HCT116 (cell line): ENCODE results near the gene LIMS2.

Experiments
- ATF3 ChIP-seq: IDR thresholded peaks from 2 replicates; pipeline ENCODE4 v1.6.1; 2012
- CTCF ChIP-seq, 3 experiments: fragments of 200-600 bp in 1 of 3; sonication (generic) in 1 of 3; IDR thresholded peaks in 2 of 3; conservative IDR thresholded peaks in 1 of 3; 2 replicates each; pipeline ENCODE4 v1.5.1; 2012 to 2017; ENCODE audit warnings: low read depth in 2 of 3, low read length in 2 of 3, antibody characterized with exemption in 1 of 3, borderline replicate concordance in 1 of 3, control low read depth in 1 of 3, mild to moderate bottlenecking in 1 of 3, mixed read lengths in 1 of 3, mixed run types in 1 of 3, moderate library complexity in 1 of 3; ENCODE audit not compliant: insufficient read depth in 1 of 3
- EZH2 ChIP-seq: fragments of 200-600 bp; sonication (generic); IDR thresholded peaks from 2 replicates; pipeline ENCODE4 v1.6.1; 2017; ENCODE audit warnings: antibody characterized with exemption, mixed run types
- MAX ChIP-seq: IDR thresholded peaks from 2 replicates; pipeline ENCODE4 v1.6.1; 2012
- POLR2A ChIP-seq: IDR thresholded peaks from 2 replicates; pipeline ENCODE4 v1.7.0; 2011; ENCODE audit warnings: borderline replicate concordance; ENCODE audit not compliant: insufficient read depth, insufficient read length; ENCODE audit errors: extremely low read depth
- REST ChIP-seq: IDR thresholded peaks from 2 replicates; pipeline ENCODE4 v1.6.1; 2012; ENCODE audit warnings: low read depth
- YY1 ChIP-seq: IDR thresholded peaks from 2 replicates; pipeline ENCODE4 v1.6.1; 2011; ENCODE audit warnings: low read length, low read depth, moderate library complexity, mild to moderate bottlenecking; ENCODE audit not compliant: insufficient replicate concordance; ENCODE audit errors: extremely low read depth
- ZFX ChIP-seq: fragments of 450-650 bp; IDR thresholded peaks from 2 replicates; pipeline ENCODE4 v1.6.1; 2017

GRCh38 chr2:127658641-127659407 lies 16.5 kb downstream of the LIMS2 start:
- TF ChIP-seq POLR2A (no peak), CTCF (IDR thresholded peaks at IDR 0.05 in 2 of 3, conservative IDR thresholded peaks at IDR 0.05 in 1 of 3; ENCODE audit: borderline replicate concordance in 1 of 3, insufficient read depth in 1 of 3, low read depth in 2 of 3, low read length in 2 of 3) (no peak), YY1 (no peak), EZH2 (no peak), ATF3 (no peak), ZFX (no peak), MAX (no peak), REST (no peak)
